ENCODE measurements around the gene NCOR1.

The NCOR1 gene

DNA sequence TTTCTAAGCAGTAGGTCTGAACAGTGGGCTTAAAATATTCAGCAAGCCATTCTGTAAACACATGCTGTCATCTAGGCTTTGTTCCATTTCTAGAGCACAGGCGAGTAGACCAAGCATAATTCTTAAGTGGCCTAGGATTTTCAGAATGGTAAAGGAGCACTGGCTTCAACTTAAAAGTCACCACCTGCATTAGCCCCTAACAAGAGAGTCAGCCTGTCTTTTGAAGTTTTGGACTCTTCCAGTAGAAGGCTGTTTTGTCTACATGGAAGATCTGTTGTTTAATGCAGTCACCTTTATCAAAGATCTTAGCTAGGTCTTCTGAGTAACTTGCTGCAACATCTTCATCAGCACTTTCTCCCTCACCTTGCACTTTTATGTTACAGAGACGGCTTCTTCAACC is 179.1 kb downstream of the NCOR1 start:
- H3K4me1 ChIP-seq (ENCODE audit: control insufficient read depth, insufficient read depth, low read length, poor library complexity, severe bottlenecking) = peaks cover 20% of the 10 kb centered on the region
- WGBS, 2 experiments (ENCODE audit: insufficient coverage in 2 of 2) = 83 to 100% methylated on average over 1 of the region's 2 CpGs
- no peak overlapping the region for H3K4me3 ChIP-seq (ENCODE audit: extremely low read depth, insufficient read depth, low read length, poor library complexity, severe bottlenecking)
- peaks cover 87% of the 10 kb centered on the region for H3K36me3 ChIP-seq (ENCODE audit: control insufficient read depth, insufficient read depth, low read length)
- H3K9me3 ChIP-seq (ENCODE audit: control insufficient read depth, low read length) = peaks cover 10% of the 10 kb centered on the region
- H3K27ac ChIP-seq (ENCODE audit: low read depth, low read length, severe bottlenecking) = no peak overlapping the region

DNA sequence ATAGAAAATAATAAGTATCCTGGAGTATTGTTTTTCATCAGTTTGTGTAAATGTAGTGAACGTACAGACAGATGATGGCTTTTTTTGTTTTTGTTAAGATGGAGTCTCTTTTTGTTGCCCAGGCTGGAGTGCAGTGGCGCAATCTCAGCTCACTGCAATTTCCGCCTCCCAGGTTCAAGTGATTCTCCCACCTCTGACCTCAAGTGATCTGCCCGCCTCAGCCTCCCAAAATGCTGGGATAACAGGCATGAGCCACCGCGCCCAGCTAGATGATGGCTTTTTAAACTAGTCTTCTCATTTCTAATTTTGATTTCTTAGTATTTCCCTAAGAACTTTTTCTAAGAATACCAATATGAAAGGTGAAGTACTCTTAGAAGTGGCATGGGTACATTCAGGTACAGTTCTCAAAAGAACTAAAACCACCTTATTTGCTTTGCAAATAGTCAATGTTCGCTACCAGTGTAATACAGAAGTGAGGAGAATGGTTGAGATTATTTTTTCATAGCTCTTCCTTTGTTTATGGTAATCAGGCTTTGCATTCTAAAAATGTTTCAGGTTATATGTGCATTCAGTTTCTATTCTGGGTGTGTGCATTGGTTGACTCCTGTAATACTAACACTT is 181.5 kb downstream of the NCOR1 start:
- Histone ChIP-seq H3K27ac (ENCODE audit: low read depth, low read length, severe bottlenecking) (no peak overlapping the region), H3K36me3 (ENCODE audit: control insufficient read depth, insufficient read depth, low read length) (peaks cover 84% of the 10 kb centered on the region), H3K9me3 (ENCODE audit: control insufficient read depth, low read length) (peaks cover 10% of the 10 kb centered on the region), H3K4me1 (ENCODE audit: control insufficient read depth, insufficient read depth, low read length, poor library complexity, severe bottlenecking) (peaks cover 29% of the 10 kb centered on the region), H3K4me3 (ENCODE audit: extremely low read depth, insufficient read depth, low read length, poor library complexity, severe bottlenecking) (no peak overlapping the region)
- 92 to 100% methylated on average over 2 to 4 of the region's 7 CpGs for WGBS, 2 experiments (ENCODE audit: insufficient coverage in 2 of 2)

DNA sequence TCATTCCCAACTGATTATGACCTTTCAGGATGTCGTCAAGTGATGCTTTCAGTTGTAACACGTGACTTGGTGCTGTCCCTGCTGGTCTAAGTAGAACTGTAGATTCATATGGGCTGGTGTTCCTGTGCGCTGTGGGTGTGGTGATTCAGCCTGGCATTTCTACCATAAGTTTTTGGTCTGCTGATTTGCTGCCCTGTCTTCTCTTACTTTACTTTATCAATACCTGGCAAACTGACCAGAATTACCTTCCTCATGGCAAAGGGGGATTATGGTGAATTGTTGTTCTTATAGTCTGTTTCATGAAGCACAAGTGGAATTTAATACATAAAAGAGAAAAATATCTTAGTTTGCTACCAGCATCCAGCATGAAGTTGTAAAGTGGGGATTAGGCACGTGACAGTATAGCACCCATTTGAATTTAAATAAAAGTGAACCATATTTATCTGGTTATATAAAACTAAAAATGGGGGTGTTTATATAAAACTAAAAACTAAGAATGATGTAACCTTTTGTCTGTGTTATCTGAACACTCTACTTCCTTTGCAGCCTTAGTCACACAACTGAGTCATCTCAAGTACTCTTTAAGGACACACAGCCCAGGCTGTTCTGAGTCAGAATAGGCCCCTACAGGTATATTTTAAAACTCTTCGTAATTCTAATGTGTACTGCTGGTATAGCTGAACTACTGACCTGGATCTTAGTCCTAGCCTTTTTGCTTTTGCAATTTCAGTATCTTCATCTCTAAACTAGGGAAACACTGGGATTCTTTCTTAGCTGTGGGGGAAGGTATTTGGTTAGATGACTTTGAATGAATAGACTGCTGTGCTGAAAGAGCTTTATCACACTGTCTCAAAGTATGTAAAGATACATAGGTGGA is 187.4 kb downstream of the NCOR1 start:
- no peaks in the 10 kb centered on the region for H3K9me3 ChIP-seq (ENCODE audit: control insufficient read depth, low read length)
- no peak overlapping the region for H3K4me3 ChIP-seq (ENCODE audit: extremely low read depth, insufficient read depth, low read length, poor library complexity, severe bottlenecking)
- H3K4me1 ChIP-seq (ENCODE audit: control insufficient read depth, insufficient read depth, low read length, poor library complexity, severe bottlenecking) = peaks cover 32% of the 10 kb centered on the region
- 100% methylated on average over 2 of the region's 5 CpGs; no CpG with 5 or more reads in 1 of the 2 experiments for WGBS, 2 experiments (ENCODE audit: insufficient coverage in 2 of 2)
- H3K36me3 ChIP-seq (ENCODE audit: control insufficient read depth, insufficient read depth, low read length) = peaks cover 87% of the 10 kb centered on the region
- H3K27ac ChIP-seq (ENCODE audit: low read depth, low read length, severe bottlenecking) = peak overlapping the region; percentile 96

DNA sequence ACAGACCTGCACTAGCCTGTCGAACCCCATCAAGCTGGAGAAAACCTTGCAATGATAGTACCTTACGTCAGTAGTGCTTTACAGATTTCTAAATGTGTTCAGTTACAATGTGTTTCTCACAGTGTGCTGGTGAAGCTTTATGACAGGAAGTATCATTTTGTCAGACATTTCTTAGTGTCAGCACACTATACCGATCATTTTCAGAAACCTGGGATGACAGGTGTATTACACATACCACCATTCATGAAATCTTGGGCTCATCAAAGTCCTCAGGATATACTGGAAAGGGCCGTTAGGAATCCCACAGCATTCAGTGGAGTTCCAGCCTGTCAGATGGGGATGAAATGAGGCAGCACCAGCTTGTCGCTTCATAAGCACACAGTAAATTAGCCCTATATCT is 188.4 kb downstream of the NCOR1 start:
- 91 to 92% methylated on average over 4 to 5 of the region's 5 CpGs for WGBS, 2 experiments (ENCODE audit: insufficient coverage in 2 of 2)
- Histone ChIP-seq H3K4me3 (ENCODE audit: extremely low read depth, insufficient read depth, low read length, poor library complexity, severe bottlenecking) (no peak overlapping the region), H3K27ac (ENCODE audit: low read depth, low read length, severe bottlenecking) (peak overlapping the region; percentile 96), H3K4me1 (ENCODE audit: control insufficient read depth, insufficient read depth, low read length, poor library complexity, severe bottlenecking) (peaks cover 32% of the 10 kb centered on the region), H3K36me3 (ENCODE audit: control insufficient read depth, insufficient read depth, low read length) (peaks cover 83% of the 10 kb centered on the region), H3K9me3 (ENCODE audit: control insufficient read depth, low read length) (no peaks in the 10 kb centered on the region)

DNA sequence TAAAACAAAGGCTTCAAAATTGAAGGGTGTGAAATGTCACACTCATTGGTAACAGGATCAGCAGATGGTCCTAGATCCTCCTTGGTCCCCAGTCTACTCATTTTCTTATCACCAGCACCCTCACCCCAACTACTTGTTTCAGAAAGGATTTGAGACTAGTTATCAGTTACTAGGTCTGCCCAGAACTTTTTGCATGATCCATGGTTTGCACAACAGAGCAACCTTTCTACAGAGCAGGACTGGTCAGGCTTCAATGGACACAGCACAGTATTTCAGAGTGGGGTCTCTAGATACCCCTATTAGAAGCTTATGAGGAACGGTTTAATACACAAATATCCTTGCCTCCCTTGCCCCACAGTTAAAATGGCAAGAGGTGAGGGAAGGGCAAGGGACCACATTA is 190.1 kb downstream of the NCOR1 start:
- Histone ChIP-seq H3K9me3 (ENCODE audit: control insufficient read depth, low read length) (no peaks in the 10 kb centered on the region), H3K4me3 (ENCODE audit: extremely low read depth, insufficient read depth, low read length, poor library complexity, severe bottlenecking) (no peak overlapping the region), H3K36me3 (ENCODE audit: control insufficient read depth, insufficient read depth, low read length) (peaks cover 86% of the 10 kb centered on the region), H3K4me1 (ENCODE audit: control insufficient read depth, insufficient read depth, low read length, poor library complexity, severe bottlenecking) (peaks cover 21% of the 10 kb centered on the region), H3K27ac (ENCODE audit: low read depth, low read length, severe bottlenecking) (no peak overlapping the region)
- no CpG with 5 or more reads among the region's 1 CpG for WGBS, 2 experiments (ENCODE audit: insufficient coverage in 2 of 2)

DNA sequence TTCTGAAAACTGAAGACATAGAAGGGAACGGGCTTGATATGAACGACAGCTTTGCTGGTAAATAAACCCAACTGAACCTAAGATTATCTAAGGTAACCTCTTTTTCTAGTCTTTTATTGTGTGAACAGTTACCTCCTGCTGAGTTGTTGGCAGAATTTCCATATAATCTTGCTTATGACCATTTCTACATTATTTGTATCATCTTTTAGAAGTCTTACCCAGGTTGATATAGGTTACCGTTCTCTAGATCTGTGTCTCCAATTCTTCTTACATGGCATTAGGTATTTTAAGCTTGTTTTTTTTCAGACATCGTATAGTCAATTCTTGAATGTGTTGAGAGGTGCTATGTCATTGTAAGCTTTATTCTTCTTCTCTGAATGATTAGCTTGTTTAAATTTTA is 191.5 kb downstream of the NCOR1 start:
- Histone ChIP-seq H3K4me1 (ENCODE audit: control insufficient read depth, insufficient read depth, low read length, poor library complexity, severe bottlenecking) (peaks cover 19% of the 10 kb centered on the region), H3K36me3 (ENCODE audit: control insufficient read depth, insufficient read depth, low read length) (peaks cover 84% of the 10 kb centered on the region), H3K27ac (ENCODE audit: low read depth, low read length, severe bottlenecking) (no peak overlapping the region), H3K4me3 (ENCODE audit: extremely low read depth, insufficient read depth, low read length, poor library complexity, severe bottlenecking) (no peak overlapping the region), H3K9me3 (ENCODE audit: control insufficient read depth, low read length) (no peaks in the 10 kb centered on the region)
- WGBS, 2 experiments (ENCODE audit: insufficient coverage in 2 of 2) = no CpG with 5 or more reads among the region's 4 CpGs

DNA sequence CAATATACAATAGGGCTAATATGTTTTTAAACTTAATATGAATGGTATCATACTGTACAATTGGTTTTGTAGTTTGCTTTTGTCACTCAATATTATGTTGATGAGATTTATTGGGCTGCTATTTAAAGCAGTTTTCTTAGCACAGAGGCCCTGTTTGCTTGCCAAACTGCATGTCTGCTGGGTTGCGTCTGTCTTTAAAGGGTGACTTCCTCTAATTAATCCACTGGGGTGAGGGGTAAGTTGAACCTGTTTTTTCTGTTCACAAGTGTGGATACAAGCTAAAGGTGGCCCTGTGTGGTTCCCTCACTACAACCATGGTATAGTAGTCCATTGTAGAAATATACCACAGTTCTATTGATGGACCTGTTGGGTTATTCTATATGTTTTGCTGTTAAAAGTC is 196.0 kb downstream of the NCOR1 start:
- 100% methylated on average over 1 of the region's 1 CpG; no CpG with 5 or more reads in 1 of the 2 experiments for WGBS, 2 experiments (ENCODE audit: insufficient coverage in 2 of 2)
- Histone ChIP-seq H3K9me3 (ENCODE audit: control insufficient read depth, low read length) (no peaks in the 10 kb centered on the region), H3K36me3 (ENCODE audit: control insufficient read depth, insufficient read depth, low read length) (peaks cover 71% of the 10 kb centered on the region), H3K4me1 (ENCODE audit: control insufficient read depth, insufficient read depth, low read length, poor library complexity, severe bottlenecking) (no peaks in the 10 kb centered on the region), H3K4me3 (ENCODE audit: extremely low read depth, insufficient read depth, low read length, poor library complexity, severe bottlenecking) (no peak overlapping the region), H3K27ac (ENCODE audit: low read depth, low read length, severe bottlenecking) (no peak overlapping the region)

DNA sequence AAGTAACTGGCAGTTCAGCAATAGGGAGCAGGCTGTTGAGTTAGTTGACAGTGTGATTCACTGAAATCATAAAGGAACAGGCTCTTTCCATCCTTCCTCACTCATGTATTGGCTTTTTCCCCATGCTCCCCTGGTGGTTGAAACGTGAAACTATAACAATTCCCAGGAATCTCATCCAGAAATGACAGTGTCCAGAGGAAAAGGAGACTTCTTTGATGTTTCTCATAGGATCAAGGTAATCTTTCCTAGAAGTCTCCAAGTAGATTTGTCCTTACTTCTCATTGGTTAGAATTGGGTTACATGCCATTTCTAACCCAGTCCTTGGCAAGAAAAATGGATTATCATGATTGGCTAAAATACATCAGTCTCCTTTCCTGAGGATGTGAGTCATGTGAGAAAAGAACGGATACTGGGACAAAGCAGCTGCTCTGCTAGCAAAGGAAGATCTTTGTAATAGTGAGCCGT is 201.4 kb downstream of the NCOR1 start:
- WGBS, 2 experiments (ENCODE audit: insufficient coverage in 2 of 2) = 0% methylated on average over 1 of the region's 3 CpGs; no CpG with 5 or more reads in 1 of the 2 experiments
- H3K4me1 ChIP-seq (ENCODE audit: control insufficient read depth, insufficient read depth, low read length, poor library complexity, severe bottlenecking) = peaks cover 9% of the 10 kb centered on the region
- H3K4me3 ChIP-seq (ENCODE audit: extremely low read depth, insufficient read depth, low read length, poor library complexity, severe bottlenecking) = no peak overlapping the region
- no peaks in the 10 kb centered on the region for H3K9me3 ChIP-seq (ENCODE audit: control insufficient read depth, low read length)
- peaks cover 56% of the 10 kb centered on the region for H3K36me3 ChIP-seq (ENCODE audit: control insufficient read depth, insufficient read depth, low read length)
- peak overlapping the region; percentile 67 for H3K27ac ChIP-seq (ENCODE audit: low read depth, low read length, severe bottlenecking)

DNA sequence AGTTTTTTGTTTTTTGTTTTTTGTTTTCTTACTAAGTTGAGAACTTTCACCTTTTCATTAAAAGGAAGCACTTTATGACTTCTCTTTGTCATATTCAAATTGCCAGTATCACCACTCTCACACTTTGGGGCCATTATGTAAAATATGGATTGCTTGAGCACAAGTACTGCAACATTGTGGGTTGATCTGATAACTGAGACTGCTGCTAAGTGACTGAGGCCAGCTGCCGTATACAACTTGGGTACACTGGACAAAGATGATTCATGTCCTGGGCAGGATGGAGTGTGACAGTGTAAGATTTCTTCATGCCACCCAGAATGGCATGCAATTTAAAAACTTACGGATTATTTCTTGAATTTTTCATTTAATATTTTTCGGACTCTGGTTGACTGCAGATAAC is 207.9 kb downstream of the NCOR1 start:
- 92 to 95% methylated on average over 2 of the region's 3 CpGs for WGBS, 2 experiments (ENCODE audit: insufficient coverage in 2 of 2)
- Histone ChIP-seq H3K4me1 (ENCODE audit: control insufficient read depth, insufficient read depth, low read length, poor library complexity, severe bottlenecking) (peaks cover 4% of the 10 kb centered on the region), H3K9me3 (ENCODE audit: control insufficient read depth, low read length) (no peaks in the 10 kb centered on the region), H3K27ac (ENCODE audit: low read depth, low read length, severe bottlenecking) (no peak overlapping the region), H3K4me3 (ENCODE audit: extremely low read depth, insufficient read depth, low read length, poor library complexity, severe bottlenecking) (no peak overlapping the region), H3K36me3 (ENCODE audit: control insufficient read depth, insufficient read depth, low read length) (peaks cover 84% of the 10 kb centered on the region)

DNA sequence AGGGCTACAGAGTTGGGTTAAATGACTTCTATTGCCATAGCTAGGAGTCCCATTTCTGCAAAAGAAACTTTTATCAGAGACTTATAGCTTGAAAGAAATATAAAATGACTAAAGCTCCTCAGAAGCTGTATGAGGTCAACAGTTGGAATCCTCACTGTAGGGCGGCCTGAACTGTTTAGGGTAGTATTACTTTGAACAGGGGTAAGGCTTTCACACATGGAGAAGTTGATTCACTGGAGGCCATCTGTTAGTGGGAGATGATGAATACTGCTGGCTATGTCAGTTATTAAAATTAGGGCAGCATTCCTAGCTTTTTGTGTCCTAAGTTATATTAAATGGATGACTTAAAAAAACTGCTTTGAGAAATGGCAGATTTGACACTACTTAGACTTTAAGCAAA is 209.7 kb downstream of the NCOR1 start:
- Histone ChIP-seq H3K9me3 (ENCODE audit: control insufficient read depth, low read length) (peaks cover 13% of the 10 kb centered on the region), H3K27ac (ENCODE audit: low read depth, low read length, severe bottlenecking) (no peak overlapping the region), H3K4me1 (ENCODE audit: control insufficient read depth, insufficient read depth, low read length, poor library complexity, severe bottlenecking) (peaks cover 7% of the 10 kb centered on the region), H3K4me3 (ENCODE audit: extremely low read depth, insufficient read depth, low read length, poor library complexity, severe bottlenecking) (no peak overlapping the region), H3K36me3 (ENCODE audit: control insufficient read depth, insufficient read depth, low read length) (peaks cover 84% of the 10 kb centered on the region)
- 100% methylated on average over 1 of the region's 1 CpG; no CpG with 5 or more reads in 1 of the 2 experiments for WGBS, 2 experiments (ENCODE audit: insufficient coverage in 2 of 2)

DNA sequence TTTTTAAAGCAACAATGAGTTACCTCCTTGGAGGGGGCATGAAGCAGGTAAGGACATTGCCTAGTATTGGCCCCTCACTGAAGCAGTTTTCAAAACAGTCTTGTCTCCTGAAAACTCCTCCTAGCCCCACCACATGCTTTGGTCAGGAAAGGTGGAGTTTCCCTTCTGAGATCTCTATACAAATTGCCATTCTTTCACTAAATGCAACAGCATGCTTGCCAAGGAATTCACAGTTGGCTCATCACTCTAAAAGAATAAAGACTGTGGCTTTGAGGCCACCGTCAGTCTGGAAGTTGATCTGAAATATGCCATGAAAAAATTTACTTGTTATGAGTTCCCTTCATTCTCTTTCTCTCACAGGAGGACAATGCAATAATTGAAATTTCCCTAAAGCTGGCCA is 211.5 kb downstream of the NCOR1 start:
- no peak overlapping the region for H3K27ac ChIP-seq (ENCODE audit: low read depth, low read length, severe bottlenecking)
- H3K4me1 ChIP-seq (ENCODE audit: control insufficient read depth, insufficient read depth, low read length, poor library complexity, severe bottlenecking) = peaks cover 8% of the 10 kb centered on the region
- 100% methylated on average over 1 of the region's 1 CpG for WGBS, 2 experiments (ENCODE audit: insufficient coverage in 2 of 2)
- H3K9me3 ChIP-seq (ENCODE audit: control insufficient read depth, low read length) = peaks cover 14% of the 10 kb centered on the region
- H3K4me3 ChIP-seq (ENCODE audit: extremely low read depth, insufficient read depth, low read length, poor library complexity, severe bottlenecking) = no peak overlapping the region
- H3K36me3 ChIP-seq (ENCODE audit: control insufficient read depth, insufficient read depth, low read length) = peaks cover 78% of the 10 kb centered on the region

Data from mesodermal cell (in vitro differentiated cells).